K562 (cell line): Measurements from ENCODE around the gene SAMD8.

ENCODE experiments used
- CTCF ChIP-seq, 3 experiments: IDR thresholded peaks in 2 of 3; conservative IDR thresholded peaks in 1 of 3; 2 replicates each; pipeline ENCODE4 v1.5.1; 2011 to 2012; ENCODE audit warnings: low read length in 3 of 3, mild to moderate bottlenecking in 3 of 3, control low read depth in 2 of 3, improper control_type of control experiment in 1 of 3, inconsistent platforms in 1 of 3, low read depth in 1 of 3, mixed read lengths in 1 of 3, moderate library complexity in 1 of 3; ENCODE audit not compliant: insufficient read depth in 2 of 3
- EGR1 ChIP-seq: fragments of 450-650 bp; conservative IDR thresholded peaks from 2 replicates; pipeline ENCODE4 v1.6.1; 2017; ENCODE audit warnings: mild to moderate bottlenecking

DNA sequence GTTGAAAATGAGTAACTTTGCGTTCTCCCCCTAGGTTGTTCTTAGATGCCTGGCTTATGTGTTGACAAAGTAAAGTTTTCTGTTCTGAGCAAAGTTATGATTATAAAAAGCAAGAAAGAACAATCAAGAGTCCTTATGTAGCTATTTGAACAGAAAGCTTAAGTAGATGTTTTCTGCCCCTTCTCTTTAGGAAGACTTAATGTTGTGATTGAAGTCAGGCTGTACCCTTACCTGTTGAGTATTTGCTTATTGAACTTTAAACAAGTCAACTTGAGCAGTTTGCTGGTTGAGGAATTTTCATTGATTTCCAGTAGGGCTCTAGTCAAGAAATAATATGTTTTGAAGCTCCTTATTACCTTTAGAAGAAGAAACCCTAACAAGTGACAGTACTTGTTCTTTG, 65.3 kb downstream of the SAMD8 start:
- TF ChIP-seq CTCF (IDR thresholded peaks at IDR 0.05 in 2 of 3, conservative IDR thresholded peaks at IDR 0.05 in 1 of 3; ENCODE audit: insufficient read depth in 2 of 3, low read depth in 1 of 3, low read length in 3 of 3) (no peak), EGR1 (no peak)
